CD4-positive, alpha-beta memory T cell (primary cell): ENCODE measurements around the gene COL5A2. TPM values are rescaled to one million over a fixed set of nuclear protein-coding genes. Genes with fewer than 3 reads are reported as not detected.

Experiments used
- CTCF ChIA-PET: fragments of 350-600 bp; sonication (Branson Sonifier 250); formaldehyde crosslinking; loops from one replicate; lab custom pipeline; 2021; ENCODE audit warnings: inconsistent platforms; ENCODE audit not compliant: partially characterized antibody; lab: Charles Lee
- POLR2A ChIA-PET: fragments of 350-600 bp; sonication (Branson Sonifier 250); formaldehyde crosslinking; loops from one replicate; lab custom pipeline; 2021; ENCODE audit not compliant: partially characterized antibody; lab: Charles Lee
- DNase-seq, 5 donors: peaks; one replicate each; pipeline versions ENCODE4 v3.0.0 to v3.0.0-alpha.2; 2020 to 2022; ENCODE audit warnings: mixed read lengths in 1 of 5
- H3K27ac ChIP-seq: one replicate; pipeline ENCODE4 v1.7.0; 2013; ENCODE audit warnings: low read depth, low read length
- H3K27me3 ChIP-seq: 2 replicates; pipeline ENCODE4 v1.7.0; 2013; ENCODE audit warnings: mild to moderate bottlenecking, low read length, moderate library complexity; ENCODE audit not compliant: insufficient read depth
- H3K36me3 ChIP-seq: 2 replicates; pipeline ENCODE4 v1.7.0; 2013; ENCODE audit warnings: mild to moderate bottlenecking, low read length, moderate library complexity; ENCODE audit not compliant: insufficient read depth
- H3K4me1 ChIP-seq: 2 replicates; pipeline ENCODE4 v1.7.0; 2013; ENCODE audit warnings: mild to moderate bottlenecking, low read length, moderate library complexity; ENCODE audit not compliant: insufficient read depth
- H3K4me3 ChIP-seq, 2 donors: one replicate each; pipeline ENCODE4 v1.7.0; 2013; ENCODE audit warnings: low read length in 2 of 2, mild to moderate bottlenecking in 1 of 2
- H3K9me3 ChIP-seq, 2 donors: one replicate each; pipeline ENCODE4 v1.7.0; 2013; ENCODE audit warnings: low read length in 2 of 2, control low read depth in 1 of 2; ENCODE audit not compliant: control insufficient read depth in 1 of 2
- H3K27ac Mint-ChIP-seq, 7 donors: one replicate each; pipeline ENCODE4 v1.8.0; 2020 to 2021; ENCODE audit warnings: mixed read lengths in 7 of 7, mild to moderate bottlenecking in 6 of 7, inconsistent platforms in 3 of 7, moderate library complexity in 3 of 7
- H3K27me3 Mint-ChIP-seq, 2 donors: one replicate each; pipeline ENCODE4 v1.8.0; 2020 to 2021; ENCODE audit warnings: mixed read lengths in 2 of 2
- H3K36me3 Mint-ChIP-seq, 2 donors: one replicate each; pipeline ENCODE4 v1.8.0; 2020 to 2021; ENCODE audit warnings: mixed read lengths in 2 of 2, inconsistent platforms in 1 of 2, mild to moderate bottlenecking in 1 of 2
- H3K4me1 Mint-ChIP-seq, 4 donors: one replicate each; pipeline ENCODE4 v1.8.0; 2020 to 2021; ENCODE audit warnings: mixed read lengths in 4 of 4, mild to moderate bottlenecking in 1 of 4
- H3K4me3 Mint-ChIP-seq, 8 donors: one replicate each; pipeline ENCODE4 v1.8.0; 2020 to 2021; ENCODE audit warnings: mixed read lengths in 8 of 8, mild to moderate bottlenecking in 7 of 8, moderate library complexity in 6 of 8, inconsistent platforms in 3 of 8
- H3K9me3 Mint-ChIP-seq, 8 donors: one replicate each; pipeline ENCODE4 v1.8.0; 2020 to 2021; ENCODE audit warnings: mixed read lengths in 8 of 8, mild to moderate bottlenecking in 5 of 8, inconsistent platforms in 3 of 8, moderate library complexity in 1 of 8
- intact Hi-C: fragments of 100-400 bp; cut with micrococcal nuclease; formaldehyde crosslinking; loops from one replicate; pipeline ENCODE4 v1.15.1; 2023
- polyA plus RNA-seq, 2 donors: library from polyadenylated mRNA; unstranded; fragments of 300-500 nt; fragmentation: Illumina TruSeq; gene quantifications; one replicate each; pipeline ENCODE4 v1.2.3, GENCODE V29; 2021
- total RNA-seq, 2 experiments: library from RNA; stranded (reverse); gene quantifications; one replicate each; pipeline ENCODE4 v1.2.3, GENCODE V29; 2021

Gene COL5A2
- total and polyA plus RNA-seq, 4 experiments from 2014 or later, result 0.05 to 1.2 (median 1.1) TPM; not detected in 1

DNA sequence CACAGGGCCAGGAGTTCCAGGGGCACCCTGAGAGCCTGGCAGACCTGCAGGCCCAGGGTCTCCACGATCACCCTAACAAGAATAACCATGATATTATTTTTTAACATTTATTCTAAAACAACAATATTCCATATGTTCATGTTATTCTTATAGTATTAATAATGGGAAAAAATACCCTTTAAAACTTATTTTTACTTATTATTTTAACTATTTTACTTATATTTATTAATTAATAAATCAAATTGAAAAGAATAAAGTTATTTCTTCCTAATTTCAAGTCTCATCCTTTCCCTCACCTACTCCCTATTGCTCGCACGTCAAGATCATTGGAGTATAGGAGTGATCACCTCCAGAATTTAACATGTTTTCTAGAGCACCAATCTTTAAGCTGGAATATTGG is 133.7 kb downstream of the COL5A2 start:
- no peaks in the 10 kb centered on the region for H3K36me3 Mint-ChIP-seq
- Histone ChIP-seq H3K4me3 (no peak overlapping the region), H3K9me3 (no peaks in the 10 kb centered on the region), H3K27me3 (no peaks in the 10 kb centered on the region), H3K36me3 (no peaks in the 10 kb centered on the region), H3K4me1 (no peaks in the 10 kb centered on the region), H3K27ac (no peak overlapping the region)
- ChIA-PET POLR2A (no interaction called here), CTCF (no interaction called here)
- no peak overlapping the region for H3K27ac Mint-ChIP-seq
- peaks cover 0 to 2% (median 0%) of the 10 kb centered on the region in 4 donors for H3K4me1 Mint-ChIP-seq
- no peak for DNase-seq
- no peak overlapping the region for H3K4me3 Mint-ChIP-seq
- no peaks in the 10 kb centered on the region for H3K27me3 Mint-ChIP-seq
- intact Hi-C loops, result no loop called here
- no peaks in the 10 kb centered on the region for H3K9me3 Mint-ChIP-seq

DNA sequence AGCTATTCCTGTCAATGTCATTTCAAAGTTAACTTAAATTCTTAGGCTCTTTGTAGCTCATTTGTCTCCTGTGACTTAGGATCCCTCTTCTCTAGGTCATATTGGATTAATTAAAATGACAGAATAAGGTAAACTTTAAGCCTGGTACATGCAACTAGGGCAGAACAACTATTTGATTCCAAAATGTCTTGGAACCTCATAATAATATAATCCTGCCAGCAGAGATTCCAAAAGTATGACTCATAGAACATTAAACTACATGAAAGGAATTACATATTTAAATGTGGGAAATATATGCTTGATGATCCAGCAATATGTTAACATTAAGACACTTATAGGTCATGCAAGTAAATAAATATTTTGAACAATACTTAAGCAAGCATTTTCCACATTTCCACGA is 142.0 kb downstream of the COL5A2 start:
- no peaks in the 10 kb centered on the region for H3K36me3 ChIP-seq
- ChIA-PET CTCF (no interaction called here), POLR2A (no interaction called here)
- H3K27ac Mint-ChIP-seq, result no peak overlapping the region
- peaks cover 0 to 11% (median 4%) of the 10 kb centered on the region in 4 donors for H3K4me1 Mint-ChIP-seq
- H3K36me3 Mint-ChIP-seq, result no peaks in the 10 kb centered on the region
- peaks cover 6% of the 10 kb centered on the region for H3K4me1 ChIP-seq
- no peak for DNase-seq
- H3K27me3 ChIP-seq, result no peaks in the 10 kb centered on the region
- H3K9me3 Mint-ChIP-seq, result no peaks in the 10 kb centered on the region
- H3K9me3 ChIP-seq, result no peaks in the 10 kb centered on the region
- H3K27me3 Mint-ChIP-seq, result no peaks in the 10 kb centered on the region
- no peak overlapping the region for H3K4me3 Mint-ChIP-seq
- H3K4me3 ChIP-seq, result no peak overlapping the region
- H3K27ac ChIP-seq, result no peak overlapping the region
- intact Hi-C loops, result no loop called here

DNA sequence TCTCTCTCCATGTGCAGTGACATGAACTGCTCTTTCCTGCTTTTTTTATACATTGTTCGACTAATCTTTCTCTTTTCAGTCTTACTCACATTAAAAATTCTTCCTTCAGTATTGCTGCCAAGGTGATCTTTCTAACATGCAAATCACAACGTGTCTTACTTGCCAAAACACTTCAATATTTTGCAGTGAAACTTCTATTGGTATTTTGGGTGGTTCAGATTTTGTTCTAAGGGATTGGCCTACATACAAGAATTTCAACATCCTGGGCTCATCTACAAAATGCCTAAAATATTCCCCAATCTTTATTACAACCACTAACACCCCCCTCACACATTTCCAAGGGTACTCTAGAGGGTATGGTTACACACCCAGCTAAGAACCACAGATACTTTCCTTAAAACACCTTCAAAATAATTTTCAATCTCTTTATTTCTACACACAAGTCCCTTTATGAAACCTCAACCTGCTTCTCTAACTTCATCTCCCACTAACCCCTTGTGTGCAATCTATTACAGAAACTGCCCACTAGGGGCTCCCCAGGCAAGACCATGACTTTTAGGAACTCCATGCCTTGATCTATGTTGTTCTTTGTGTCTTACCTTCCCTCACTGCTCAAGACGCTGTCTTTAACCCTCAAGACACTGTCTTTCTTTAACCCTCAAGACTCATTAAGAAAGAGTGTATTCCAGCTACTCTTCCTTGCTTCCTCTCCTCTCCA is 154.5 kb downstream of the COL5A2 start:
- no peak overlapping the region for H3K27ac Mint-ChIP-seq
- CTCF ChIA-PET, result no interaction called here
- no peaks in the 10 kb centered on the region for H3K36me3 Mint-ChIP-seq
- intact Hi-C loops, result no loop called here
- Histone ChIP-seq H3K27me3 (no peaks in the 10 kb centered on the region), H3K4me3 (no peak overlapping the region), H3K9me3 (no peaks in the 10 kb centered on the region), H3K36me3 (no peaks in the 10 kb centered on the region), H3K4me1 (no peaks in the 10 kb centered on the region), H3K27ac (no peak overlapping the region)
- H3K4me1 Mint-ChIP-seq, result no peaks in the 10 kb centered on the region
- no peak for DNase-seq
- H3K4me3 Mint-ChIP-seq, result no peak overlapping the region
- POLR2A ChIA-PET, result no interaction called here
- H3K9me3 Mint-ChIP-seq, result peaks cover 0 to 2% (median 0%) of the 10 kb centered on the region in 8 donors
- peaks cover 3 to 5% of the 10 kb centered on the region in 2 donors for H3K27me3 Mint-ChIP-seq

DNA sequence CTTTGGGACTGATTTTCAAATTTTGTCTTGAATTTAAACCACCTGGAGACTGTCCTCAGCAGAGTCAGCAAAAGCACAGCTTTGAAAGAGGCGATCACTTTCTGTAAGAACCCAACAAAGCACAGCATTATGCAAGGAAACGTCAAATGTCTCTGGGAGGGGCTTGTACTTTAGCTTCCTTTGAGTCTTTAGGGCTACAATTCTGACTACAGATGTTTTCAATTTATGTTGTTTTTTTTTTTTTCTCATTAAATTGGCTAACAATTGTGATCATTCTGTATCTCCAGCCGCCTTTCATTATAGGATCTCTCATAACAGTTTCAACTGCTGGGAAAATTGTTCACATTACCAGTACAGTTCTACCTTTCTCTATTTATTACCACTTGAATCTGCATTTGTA is 157.1 kb downstream of the COL5A2 start:
- H3K27me3 Mint-ChIP-seq, result peaks cover 3 to 5% of the 10 kb centered on the region in 2 donors
- Histone ChIP-seq H3K4me3 (no peak overlapping the region), H3K36me3 (no peaks in the 10 kb centered on the region), H3K27me3 (no peaks in the 10 kb centered on the region), H3K4me1 (no peaks in the 10 kb centered on the region), H3K9me3 (no peaks in the 10 kb centered on the region), H3K27ac (no peak overlapping the region)
- no peaks in the 10 kb centered on the region for H3K4me1 Mint-ChIP-seq
- no peaks in the 10 kb centered on the region for H3K36me3 Mint-ChIP-seq
- intact Hi-C loops, result no loop called here
- DNase-seq, result no peak
- H3K4me3 Mint-ChIP-seq, result no peak overlapping the region
- ChIA-PET CTCF (no interaction called here), POLR2A (no interaction called here)
- H3K27ac Mint-ChIP-seq, result no peak overlapping the region
- peaks cover 0 to 4% (median 0%) of the 10 kb centered on the region in 8 donors for H3K9me3 Mint-ChIP-seq

DNA sequence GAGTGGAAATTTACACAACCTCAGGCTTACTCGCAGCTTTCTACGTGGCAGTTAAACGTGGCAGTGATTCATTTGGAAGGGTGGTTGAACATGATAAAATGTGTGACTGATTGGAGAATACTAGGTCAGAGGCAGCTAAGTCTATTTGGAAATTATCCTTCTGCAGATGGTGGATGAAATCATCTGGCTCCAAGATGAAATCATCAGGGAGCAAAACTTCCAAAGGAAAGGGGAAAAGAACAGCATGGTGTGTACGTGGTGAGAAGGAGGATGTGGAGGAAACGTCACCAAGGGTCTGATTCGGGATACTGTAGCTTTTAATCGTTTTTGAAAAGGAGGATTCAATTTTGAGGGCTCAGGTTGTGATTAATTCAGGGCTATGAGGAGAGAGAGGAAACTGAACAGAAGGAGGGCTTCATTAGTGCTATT is 157.5 kb downstream of the COL5A2 start:
- no peak for DNase-seq
- Histone ChIP-seq H3K4me1 (no peaks in the 10 kb centered on the region), H3K4me3 (no peak overlapping the region), H3K36me3 (no peaks in the 10 kb centered on the region), H3K27ac (no peak overlapping the region), H3K9me3 (no peaks in the 10 kb centered on the region), H3K27me3 (no peaks in the 10 kb centered on the region)
- ChIA-PET POLR2A (no interaction called here), CTCF (no interaction called here)
- Mint-ChIP-seq H3K9me3 (peaks cover 0 to 4% (median 0%) of the 10 kb centered on the region in 8 donors), H3K27ac (no peak overlapping the region), H3K36me3 (no peaks in the 10 kb centered on the region), H3K27me3 (peaks cover 3 to 5% of the 10 kb centered on the region in 2 donors), H3K4me1 (no peaks in the 10 kb centered on the region), H3K4me3 (no peak overlapping the region)
- intact Hi-C loops, result no loop called here

DNA sequence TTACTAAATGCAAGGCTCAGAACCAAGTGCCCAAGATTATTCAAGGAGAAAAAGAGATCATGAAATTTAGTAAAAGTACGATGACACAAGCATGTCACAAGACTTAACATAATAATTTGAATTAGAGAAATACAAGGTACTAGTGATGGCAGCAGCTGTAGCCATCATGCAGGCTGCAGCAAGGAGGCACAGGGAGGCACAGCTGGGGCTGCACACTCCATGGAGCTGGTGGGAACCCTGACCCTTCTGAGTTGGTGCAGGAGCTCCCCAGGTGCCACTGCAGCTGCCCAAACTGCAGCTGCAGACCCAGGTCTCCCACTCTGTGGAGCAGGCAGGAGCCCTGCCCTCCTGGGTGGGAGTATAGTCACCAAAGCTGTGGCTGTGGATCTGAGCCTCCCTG is 159.4 kb downstream of the COL5A2 start:
- Mint-ChIP-seq H3K27me3 (peaks cover 3 to 5% of the 10 kb centered on the region in 2 donors), H3K9me3 (peaks cover 0 to 4% (median 0%) of the 10 kb centered on the region in 8 donors), H3K4me3 (no peak overlapping the region), H3K27ac (no peak overlapping the region), H3K4me1 (no peaks in the 10 kb centered on the region), H3K36me3 (no peaks in the 10 kb centered on the region)
- no peaks in the 10 kb centered on the region for H3K27me3 ChIP-seq
- H3K36me3 ChIP-seq, result no peaks in the 10 kb centered on the region
- H3K9me3 ChIP-seq, result no peaks in the 10 kb centered on the region
- no peak overlapping the region for H3K4me3 ChIP-seq
- POLR2A ChIA-PET, result no interaction called here
- no peak overlapping the region for H3K27ac ChIP-seq
- CTCF ChIA-PET, result no interaction called here
- intact Hi-C loops, result no loop called here
- no peaks in the 10 kb centered on the region for H3K4me1 ChIP-seq
- DNase-seq, result no peak

DNA sequence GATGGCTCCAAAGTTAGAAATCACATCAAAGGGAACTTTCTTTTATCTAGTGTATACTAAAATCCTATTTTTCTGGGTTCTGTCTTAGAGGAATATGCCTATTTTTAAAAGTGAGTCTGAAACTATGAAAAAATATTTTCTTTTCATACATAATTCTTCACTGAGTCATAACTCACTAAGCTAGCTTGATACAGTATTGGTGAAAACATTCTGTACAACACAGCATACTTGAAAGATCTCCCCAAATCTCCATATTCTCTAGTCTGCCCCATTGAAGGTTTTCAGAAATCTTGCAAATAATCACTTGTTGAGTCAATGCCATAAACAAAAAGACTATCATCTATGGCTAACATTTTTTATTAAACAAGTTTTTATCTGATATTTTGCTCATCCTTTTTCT is 160.9 kb downstream of the COL5A2 start:
- POLR2A ChIA-PET, result no interaction called here
- Mint-ChIP-seq H3K4me1 (no peaks in the 10 kb centered on the region), H3K36me3 (no peaks in the 10 kb centered on the region), H3K4me3 (no peak overlapping the region), H3K27ac (no peak overlapping the region), H3K9me3 (peaks cover 0 to 3% (median 0%) of the 10 kb centered on the region in 8 donors), H3K27me3 (peaks cover 3 to 5% of the 10 kb centered on the region in 2 donors)
- no peak for DNase-seq
- H3K4me1 ChIP-seq, result no peaks in the 10 kb centered on the region
- H3K27me3 ChIP-seq, result no peaks in the 10 kb centered on the region
- CTCF ChIA-PET, result no interaction called here
- intact Hi-C loops, result no loop called here
- no peaks in the 10 kb centered on the region for H3K9me3 ChIP-seq
- no peaks in the 10 kb centered on the region for H3K36me3 ChIP-seq
- H3K4me3 ChIP-seq, result no peak overlapping the region
- H3K27ac ChIP-seq, result no peak overlapping the region
